ENCODE measurements around the gene CDK6. TPM values are rescaled to one million over a fixed set of nuclear protein-coding genes. Genes with fewer than 3 reads are reported as not detected.

CDK6 gene
- total RNA-seq, 2 donors from 2014 or later = 28.5 to 36.6 TPM

- Mint-ChIP-seq H3K27ac (no peak overlapping the region), H3K9me3 (peaks cover 14% of the 10 kb centered on the region), H3K4me1 (peaks cover 13% of the 10 kb centered on the region), H3K36me3 (ENCODE audit: low read depth) (peaks cover 22% of the 10 kb centered on the region), H3K4me3 (no peak overlapping the region), H3K27me3 (ENCODE audit: insufficient read depth) (no peaks in the 10 kb centered on the region)
- Histone ChIP-seq H3K9me3 (ENCODE audit: control insufficient read depth, low read length) (peaks cover 30% of the 10 kb centered on the region), H3K27ac (ENCODE audit: low read depth, low read length) (no peak overlapping the region), H3K27me3 (ENCODE audit: control insufficient read depth, insufficient read depth, low read length, poor library complexity, severe bottlenecking) (no peaks in the 10 kb centered on the region), H3K9ac (ENCODE audit: extremely low read depth, low read length, poor library complexity, severe bottlenecking) (no peak overlapping the region), H3K4me1 (ENCODE audit: control insufficient read depth, insufficient read depth, low read length) (no peaks in the 10 kb centered on the region), H3K36me3 (ENCODE audit: control insufficient read depth, insufficient read depth, low read length) (peaks cover 17% of the 10 kb centered on the region), H3K4me3 (ENCODE audit: low read length) (no peak overlapping the region)
- 96 to 100% methylated on average over 2 of the region's 2 CpGs for WGBS, 2 experiments (ENCODE audit: insufficient coverage in 1 of 2, insufficient read length in 1 of 2)
- TF ChIP-seq CTCF (conservative IDR thresholded peaks at IDR 0.05) = no peak
- DNase-seq = no peak
Observed at GRCh38 chr7:92624298-92624996, 211.9 kb downstream of the CDK6 start.

GRCh38 chr7:92623544-92623943 is 212.8 kb downstream of the CDK6 start:
- peaks cover 13% of the 10 kb centered on the region for H3K4me1 Mint-ChIP-seq
- Histone ChIP-seq H3K36me3 (ENCODE audit: control insufficient read depth, insufficient read depth, low read length) (peaks cover 18% of the 10 kb centered on the region), H3K27me3 (ENCODE audit: control insufficient read depth, insufficient read depth, low read length, poor library complexity, severe bottlenecking) (no peaks in the 10 kb centered on the region), H3K9ac (ENCODE audit: extremely low read depth, low read length, poor library complexity, severe bottlenecking) (no peak overlapping the region), H3K4me1 (ENCODE audit: control insufficient read depth, insufficient read depth, low read length) (no peaks in the 10 kb centered on the region), H3K27ac (ENCODE audit: low read depth, low read length) (no peak overlapping the region), H3K4me3 (ENCODE audit: low read length) (no peak overlapping the region), H3K9me3 (ENCODE audit: control insufficient read depth, low read length) (peaks cover 25% of the 10 kb centered on the region)
- WGBS, 2 experiments (ENCODE audit: insufficient coverage in 1 of 2, insufficient read length in 1 of 2) = 75% methylated on average over 1 of the region's 1 CpG; no CpG with 5 or more reads in 1 of the 2 experiments
- no peak for DNase-seq
- H3K4me3 Mint-ChIP-seq = no peak overlapping the region
- H3K36me3 Mint-ChIP-seq (ENCODE audit: low read depth) = peaks cover 22% of the 10 kb centered on the region
- no peaks in the 10 kb centered on the region for H3K27me3 Mint-ChIP-seq (ENCODE audit: insufficient read depth)
- TF ChIP-seq CTCF (conservative IDR thresholded peaks at IDR 0.05) = no peak
- no peak overlapping the region for H3K27ac Mint-ChIP-seq
- H3K9me3 Mint-ChIP-seq = peaks cover 14% of the 10 kb centered on the region

- Mint-ChIP-seq H3K4me3 (no peak overlapping the region), H3K9me3 (peaks cover 14% of the 10 kb centered on the region), H3K27me3 (ENCODE audit: insufficient read depth) (no peaks in the 10 kb centered on the region), H3K4me1 (peaks cover 13% of the 10 kb centered on the region), H3K27ac (no peak overlapping the region), H3K36me3 (ENCODE audit: low read depth) (peaks cover 16% of the 10 kb centered on the region)
- H3K4me1 ChIP-seq (ENCODE audit: control insufficient read depth, insufficient read depth, low read length) = no peaks in the 10 kb centered on the region
- peaks cover 19% of the 10 kb centered on the region for H3K9me3 ChIP-seq (ENCODE audit: control insufficient read depth, low read length)
- no peak overlapping the region for H3K4me3 ChIP-seq (ENCODE audit: low read length)
- no peak overlapping the region for H3K27ac ChIP-seq (ENCODE audit: low read depth, low read length)
- H3K36me3 ChIP-seq (ENCODE audit: control insufficient read depth, insufficient read depth, low read length) = peaks cover 18% of the 10 kb centered on the region
- H3K27me3 ChIP-seq (ENCODE audit: control insufficient read depth, insufficient read depth, low read length, poor library complexity, severe bottlenecking) = no peaks in the 10 kb centered on the region
- WGBS, 2 experiments (ENCODE audit: insufficient coverage in 1 of 2, insufficient read length in 1 of 2) = 91 to 100% methylated on average over 1 to 2 of the region's 3 CpGs
- no peak for TF ChIP-seq CTCF (conservative IDR thresholded peaks at IDR 0.05)
- no peak for DNase-seq
- no peak overlapping the region for H3K9ac ChIP-seq (ENCODE audit: extremely low read depth, low read length, poor library complexity, severe bottlenecking)
Observed at GRCh38 chr7:92622685-92623084, 213.7 kb downstream of the CDK6 start.
